SK-N-SH treated with all-trans-retinoic acid at 6 μM for 48 hours (cell line): ENCODE results near the gene SPEM2.
A peak's percentile ranks its signal among the peaks of the same experiment; 100 is the strongest.

ENCODE experiments used
- ATAC-seq: fragments of 200-7000 bp; cut with Tn5 transposase; 3 replicates; pipeline ENCODE4 v1.9.1; 2020; ENCODE audit warnings: mild to moderate bottlenecking, moderate library complexity
- ARNTL ChIP-seq: fragments of 450-650 bp; formaldehyde crosslinking; IDR thresholded peaks from 2 replicates; pipeline ENCODE4 v1.5.0; 2020; ENCODE audit warnings: low read depth, mild to moderate bottlenecking, moderate library complexity, borderline replicate concordance
- BACH2 ChIP-seq: fragments of 250-450 bp; sonication (Bioruptor Pico); IDR thresholded peaks from 2 replicates; pipeline ENCODE4 v1.9.0; 2021; ENCODE audit warnings: mild to moderate bottlenecking, borderline replicate concordance
- CREB5 ChIP-seq: fragments of 250-450 bp; sonication (Bioruptor Pico); IDR thresholded peaks from 2 replicates; pipeline ENCODE4 v1.5.1; 2020; ENCODE audit warnings: low read depth, mild to moderate bottlenecking, moderate library complexity
- CSDC2 ChIP-seq: fragments of 250-450 bp; sonication (Bioruptor Pico); IDR thresholded peaks from 2 replicates; pipeline ENCODE4 v1.5.0; 2020; ENCODE audit warnings: mild to moderate bottlenecking, moderate library complexity
- CSRNP3 ChIP-seq: fragments of 250-450 bp; sonication (Bioruptor Pico); IDR thresholded peaks from 2 replicates; pipeline ENCODE4 v1.5.1; 2021; ENCODE audit warnings: mild to moderate bottlenecking, moderate library complexity
- GLIS3 ChIP-seq: fragments of 250-450 bp; sonication (Bioruptor Pico); IDR thresholded peaks from 2 replicates; pipeline ENCODE4 v1.5.0; 2020; ENCODE audit warnings: mild to moderate bottlenecking, moderate library complexity
- ISL1 ChIP-seq: fragments of 250-450 bp; sonication (Bioruptor Pico); IDR thresholded peaks from 2 replicates; pipeline ENCODE4 v2.1.2; 2022; ENCODE audit warnings: mild to moderate bottlenecking, moderate library complexity
- OSR1 ChIP-seq: fragments of 250-450 bp; sonication (Bioruptor Pico); IDR thresholded peaks from 2 replicates; pipeline ENCODE4 v1.8.0; 2022; ENCODE audit warnings: moderate library complexity, mild to moderate bottlenecking, inconsistent platforms
- PPARA ChIP-seq: fragments of 250-450 bp; sonication (Bioruptor Pico); IDR thresholded peaks from 2 replicates; pipeline ENCODE4 v1.5.0; 2020; ENCODE audit warnings: mild to moderate bottlenecking, borderline replicate concordance
- RARB ChIP-seq: fragments of 250-450 bp; sonication (Bioruptor Pico); IDR thresholded peaks from 2 replicates; pipeline ENCODE4 v1.8.0; 2021; ENCODE audit warnings: mild to moderate bottlenecking, moderate library complexity
- TCF4 ChIP-seq: fragments of 250-450 bp; sonication (Bioruptor Pico); IDR thresholded peaks from 2 replicates; pipeline ENCODE4 v1.8.0; 2021; ENCODE audit warnings: mild to moderate bottlenecking, moderate library complexity, borderline replicate concordance
- ZC3H10 ChIP-seq: fragments of 250-450 bp; sonication (Bioruptor Pico); IDR thresholded peaks from 2 replicates; pipeline ENCODE4 v1.5.1; 2021; ENCODE audit warnings: mild to moderate bottlenecking, moderate library complexity
- ZFP3 ChIP-seq: fragments of 250-450 bp; sonication (Bioruptor Pico); IDR thresholded peaks from 2 replicates; pipeline ENCODE4 v1.5.0; 2020; ENCODE audit warnings: mild to moderate bottlenecking, moderate library complexity
- ZNF565 ChIP-seq: fragments of 450-650 bp; formaldehyde crosslinking; conservative IDR thresholded peaks from 2 replicates; pipeline ENCODE4 v1.5.0; 2020; ENCODE audit warnings: low read depth, mild to moderate bottlenecking, moderate library complexity
- ZNF70 ChIP-seq: fragments of 450-650 bp; formaldehyde crosslinking; IDR thresholded peaks from 2 replicates; pipeline ENCODE4 v1.5.0; 2020; ENCODE audit warnings: mild to moderate bottlenecking, moderate library complexity
- ZNF8 ChIP-seq: fragments of 450-650 bp; formaldehyde crosslinking; IDR thresholded peaks from 2 replicates; pipeline ENCODE4 v1.5.0; 2020; ENCODE audit warnings: mild to moderate bottlenecking, moderate library complexity
- TF ChIP-seq, protein P1 (sequence below): fragments of 250-450 bp; sonication (Bioruptor Pico); IDR thresholded peaks from 2 replicates; pipeline ENCODE4 v1.8.0; 2020; ENCODE audit warnings: mild to moderate bottlenecking, moderate library complexity, borderline replicate concordance
- TF ChIP-seq, protein P2 (sequence below): fragments of 250-450 bp; sonication (Bioruptor Pico); IDR thresholded peaks from 2 replicates; pipeline ENCODE4 v1.5.0; 2020; ENCODE audit warnings: mild to moderate bottlenecking, moderate library complexity

Gene SPEM2

GRCh38 chr17:7444682-7445618 lies 19.5 kb downstream of the SPEM2 start, which contains the start of gene CHRNB1:
TSS of gene CHRNB1 (plus strand) at chr17:7445061. CDS start at chr17:7445128, 67 bp downstream.
- ATAC-seq = peak; percentile 69
- TF ChIP-seq ZNF565 (CRISPR knock-in tag) = no peak

GRCh38 chr17:7445619-7445968 lies 20.2 kb downstream of the SPEM2 start:
- TF ChIP-seq TCF4 (CRISPR knock-in tag) = no peak
- TF ChIP-seq, all 23 proteins: peak for 0
- peak; percentile 61 for ATAC-seq

DNA sequence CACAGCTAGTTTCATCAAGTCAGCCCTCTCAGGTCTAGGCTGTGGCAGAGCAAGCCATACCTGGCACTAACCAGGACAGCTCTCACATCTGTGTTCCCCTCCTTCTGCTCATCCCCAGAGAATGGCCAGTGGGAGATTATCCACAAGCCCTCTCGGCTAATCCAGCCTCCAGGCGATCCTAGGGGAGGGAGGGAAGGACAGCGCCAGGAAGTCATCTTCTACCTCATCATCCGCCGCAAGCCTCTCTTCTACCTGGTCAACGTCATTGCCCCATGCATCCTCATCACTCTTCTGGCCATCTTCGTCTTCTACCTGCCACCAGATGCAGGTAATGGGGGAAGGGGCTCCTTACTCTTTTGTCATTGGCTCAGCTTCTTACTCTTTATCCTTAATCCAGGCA lies 23.0 kb downstream of the SPEM2 start:
- ATAC-seq = no peak
- no peak for TF ChIP-seq CSDC2
- TF ChIP-seq GLIS3 (CRISPR knock-in tag) = no peak
- TF ChIP-seq ARNTL = no peak
- no peak for TF ChIP-seq ISL1
- no peak for TF ChIP-seq BACH2 (CRISPR knock-in tag)
- no peak for TF ChIP-seq PPARA (CRISPR knock-in tag)
- TF ChIP-seq CREB5 = no peak

DNA sequence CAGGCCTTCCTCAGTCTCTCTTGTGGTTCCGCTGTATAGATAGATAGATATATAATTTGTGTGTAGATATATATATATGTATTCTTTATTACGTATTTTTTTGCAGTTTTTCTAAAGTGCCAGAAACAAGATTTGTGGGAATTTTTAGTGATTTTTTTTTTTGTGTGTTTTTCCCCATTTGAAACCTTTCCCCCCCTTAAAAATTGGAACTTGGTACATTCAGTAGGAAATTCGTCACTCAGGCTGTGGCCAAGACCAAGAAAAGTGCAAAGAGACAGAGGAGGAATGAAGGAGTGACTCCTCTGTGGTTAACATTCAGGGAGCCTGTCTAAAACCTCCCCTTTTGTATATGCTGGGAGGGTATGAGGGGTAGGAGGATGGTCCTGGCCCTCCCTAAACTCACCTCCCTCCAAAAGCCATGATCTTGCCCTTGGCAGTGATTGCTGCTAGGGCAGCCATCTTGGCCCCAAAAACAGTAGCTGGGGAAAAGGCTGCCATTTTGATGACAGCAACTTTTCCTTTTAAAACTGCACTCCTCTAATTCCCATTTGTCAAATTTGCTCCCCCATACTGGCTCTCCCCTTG lies 34.6 kb downstream of the SPEM2 start:
- ATAC-seq = no peak
- TF ChIP-seq CREB5 (no peak), PPARA (CRISPR knock-in tag) (no peak), BACH2 (CRISPR knock-in tag) (no peak), OSR1 (CRISPR knock-in tag) (no peak), ZFP3 (CRISPR knock-in tag) (no peak), TCF4 (CRISPR knock-in tag) (no peak), ARNTL (no peak), ZNF70 (CRISPR knock-in tag) (no peak), RARB (CRISPR knock-in tag) (no peak), ZNF8 (no peak), CSRNP3 (CRISPR knock-in tag) (no peak), ZC3H10 (no peak)
- TF ChIP-seq, protein P1, sequence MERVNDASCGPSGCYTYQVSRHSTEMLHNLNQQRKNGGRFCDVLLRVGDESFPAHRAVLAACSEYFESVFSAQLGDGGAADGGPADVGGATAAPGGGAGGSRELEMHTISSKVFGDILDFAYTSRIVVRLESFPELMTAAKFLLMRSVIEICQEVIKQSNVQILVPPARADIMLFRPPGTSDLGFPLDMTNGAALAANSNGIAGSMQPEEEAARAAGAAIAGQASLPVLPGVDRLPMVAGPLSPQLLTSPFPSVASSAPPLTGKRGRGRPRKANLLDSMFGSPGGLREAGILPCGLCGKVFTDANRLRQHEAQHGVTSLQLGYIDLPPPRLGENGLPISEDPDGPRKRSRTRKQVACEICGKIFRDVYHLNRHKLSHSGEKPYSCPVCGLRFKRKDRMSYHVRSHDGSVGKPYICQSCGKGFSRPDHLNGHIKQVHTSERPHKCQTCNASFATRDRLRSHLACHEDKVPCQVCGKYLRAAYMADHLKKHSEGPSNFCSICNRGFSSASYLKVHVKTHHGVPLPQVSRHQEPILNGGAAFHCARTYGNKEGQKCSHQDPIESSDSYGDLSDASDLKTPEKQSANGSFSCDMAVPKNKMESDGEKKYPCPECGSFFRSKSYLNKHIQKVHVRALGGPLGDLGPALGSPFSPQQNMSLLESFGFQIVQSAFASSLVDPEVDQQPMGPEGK (CRISPR knock-in tag) = no peak
- TF ChIP-seq, protein P2, sequence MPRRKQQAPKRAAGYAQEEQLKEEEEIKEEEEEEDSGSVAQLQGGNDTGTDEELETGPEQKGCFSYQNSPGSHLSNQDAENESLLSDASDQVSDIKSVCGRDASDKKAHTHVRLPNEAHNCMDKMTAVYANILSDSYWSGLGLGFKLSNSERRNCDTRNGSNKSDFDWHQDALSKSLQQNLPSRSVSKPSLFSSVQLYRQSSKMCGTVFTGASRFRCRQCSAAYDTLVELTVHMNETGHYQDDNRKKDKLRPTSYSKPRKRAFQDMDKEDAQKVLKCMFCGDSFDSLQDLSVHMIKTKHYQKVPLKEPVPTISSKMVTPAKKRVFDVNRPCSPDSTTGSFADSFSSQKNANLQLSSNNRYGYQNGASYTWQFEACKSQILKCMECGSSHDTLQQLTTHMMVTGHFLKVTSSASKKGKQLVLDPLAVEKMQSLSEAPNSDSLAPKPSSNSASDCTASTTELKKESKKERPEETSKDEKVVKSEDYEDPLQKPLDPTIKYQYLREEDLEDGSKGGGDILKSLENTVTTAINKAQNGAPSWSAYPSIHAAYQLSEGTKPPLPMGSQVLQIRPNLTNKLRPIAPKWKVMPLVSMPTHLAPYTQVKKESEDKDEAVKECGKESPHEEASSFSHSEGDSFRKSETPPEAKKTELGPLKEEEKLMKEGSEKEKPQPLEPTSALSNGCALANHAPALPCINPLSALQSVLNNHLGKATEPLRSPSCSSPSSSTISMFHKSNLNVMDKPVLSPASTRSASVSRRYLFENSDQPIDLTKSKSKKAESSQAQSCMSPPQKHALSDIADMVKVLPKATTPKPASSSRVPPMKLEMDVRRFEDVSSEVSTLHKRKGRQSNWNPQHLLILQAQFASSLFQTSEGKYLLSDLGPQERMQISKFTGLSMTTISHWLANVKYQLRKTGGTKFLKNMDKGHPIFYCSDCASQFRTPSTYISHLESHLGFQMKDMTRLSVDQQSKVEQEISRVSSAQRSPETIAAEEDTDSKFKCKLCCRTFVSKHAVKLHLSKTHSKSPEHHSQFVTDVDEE (CRISPR knock-in tag) = no peak
- TF ChIP-seq, all 23 proteins: peak for 0
